DOHH2 (cell line): Measurements from ENCODE around the gene FMNL2.

Source experiments
- EZH2phosphoT487 ChIP-seq: fragments of 200-600 bp; sonication (generic); IDR thresholded peaks from 2 replicates; pipeline ENCODE4 v1.6.1; 2017; ENCODE audit warnings: borderline replicate concordance, mild to moderate bottlenecking, antibody characterized with exemption, low read length, moderate library complexity, mixed read lengths
- TF ChIP-seq, protein P1 (sequence below): fragments of 200-600 bp; sonication (generic); IDR thresholded peaks from one replicate; pipeline ENCODE4 v1.5.1; 2014; ENCODE audit warnings: antibody characterized with exemption, mild to moderate bottlenecking, low read depth, low read length; ENCODE audit not compliant: poor library complexity, severe bottlenecking

DNA sequence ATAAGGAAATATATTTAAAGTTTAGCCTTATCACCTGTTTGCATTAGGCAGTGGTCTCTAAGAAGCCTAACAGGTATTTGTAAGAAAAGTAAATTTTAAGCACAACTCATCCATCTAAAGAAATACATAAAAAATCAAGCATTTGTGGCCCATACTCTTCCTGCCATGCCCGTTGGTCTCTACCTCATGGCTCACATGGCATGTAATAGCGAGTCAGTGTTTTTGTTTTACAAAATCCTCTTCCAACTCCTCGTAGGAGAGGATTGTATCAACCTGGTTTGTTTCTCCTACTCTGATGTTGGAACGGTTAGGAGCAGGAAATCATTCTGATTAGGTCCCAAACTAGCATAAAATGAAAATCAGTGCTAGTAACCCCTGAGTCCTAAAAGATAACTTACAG, 91.8 kb downstream of the FMNL2 start:
- TF ChIP-seq, protein P1, sequence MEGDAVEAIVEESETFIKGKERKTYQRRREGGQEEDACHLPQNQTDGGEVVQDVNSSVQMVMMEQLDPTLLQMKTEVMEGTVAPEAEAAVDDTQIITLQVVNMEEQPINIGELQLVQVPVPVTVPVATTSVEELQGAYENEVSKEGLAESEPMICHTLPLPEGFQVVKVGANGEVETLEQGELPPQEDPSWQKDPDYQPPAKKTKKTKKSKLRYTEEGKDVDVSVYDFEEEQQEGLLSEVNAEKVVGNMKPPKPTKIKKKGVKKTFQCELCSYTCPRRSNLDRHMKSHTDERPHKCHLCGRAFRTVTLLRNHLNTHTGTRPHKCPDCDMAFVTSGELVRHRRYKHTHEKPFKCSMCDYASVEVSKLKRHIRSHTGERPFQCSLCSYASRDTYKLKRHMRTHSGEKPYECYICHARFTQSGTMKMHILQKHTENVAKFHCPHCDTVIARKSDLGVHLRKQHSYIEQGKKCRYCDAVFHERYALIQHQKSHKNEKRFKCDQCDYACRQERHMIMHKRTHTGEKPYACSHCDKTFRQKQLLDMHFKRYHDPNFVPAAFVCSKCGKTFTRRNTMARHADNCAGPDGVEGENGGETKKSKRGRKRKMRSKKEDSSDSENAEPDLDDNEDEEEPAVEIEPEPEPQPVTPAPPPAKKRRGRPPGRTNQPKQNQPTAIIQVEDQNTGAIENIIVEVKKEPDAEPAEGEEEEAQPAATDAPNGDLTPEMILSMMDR = no peak
- no peak for TF ChIP-seq EZH2phosphoT487
